Suppressor macrophage (primary cell): Measurements from ENCODE around the gene POLR2I.
"Not testable (repeated sequence)": the region's sequence is repeated elsewhere in the genome, so short reads cannot be mapped to it uniquely, and the experiment has no call there.

Source experiments
- DNase-seq, 4 experiments: peaks; one replicate each; pipeline ENCODE4 v3.0.0-alpha.2; 2020 to 2022
- total RNA-seq, 17 experiments: gene quantifications; one replicate each; lab custom pipeline; 2026; ENCODE audit warnings: mixed read lengths in 6 of 17, inconsistent platforms in 3 of 17; lab: John Stamatoyannopoulos, UW

Gene POLR2I
- total RNA-seq, result 3.3 to 15.6 (median 7.8) reads per million in 17 experiments

DNA sequence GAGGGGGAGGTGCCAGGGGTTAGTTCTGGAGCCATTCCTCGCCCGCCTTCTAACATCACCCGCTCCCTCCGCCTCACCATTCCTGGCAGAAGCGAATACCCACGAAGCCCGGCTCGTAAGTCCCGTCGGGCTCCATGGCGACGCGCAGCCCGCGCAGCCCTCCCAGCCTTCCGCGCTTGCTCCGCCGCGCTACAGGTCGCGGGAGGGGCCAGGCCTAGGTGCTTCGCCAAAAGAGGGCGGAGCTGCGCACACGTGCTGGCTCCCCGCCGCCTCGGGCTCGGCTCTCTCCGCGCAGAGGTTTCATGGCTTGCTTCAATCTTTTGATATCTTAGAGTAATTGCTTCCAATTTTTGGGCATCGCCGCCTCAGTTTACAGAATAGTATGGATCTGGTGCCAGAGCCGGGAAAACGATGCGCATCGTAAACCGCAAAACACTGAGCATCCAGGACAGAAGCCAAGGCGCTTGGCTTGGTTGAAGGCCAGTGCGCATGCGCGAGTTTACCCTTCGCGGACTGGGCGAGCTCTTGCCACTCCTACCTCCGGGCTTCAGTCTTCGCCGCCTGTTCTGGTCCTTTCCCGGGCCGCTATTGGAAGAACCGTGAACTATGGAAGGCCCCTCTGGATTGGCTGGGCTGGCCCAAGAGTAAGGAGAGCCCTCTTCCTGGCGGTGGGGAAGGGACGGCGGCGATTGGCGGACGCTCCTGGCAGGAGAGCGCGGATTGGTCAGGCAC, at the start of gene POLR2I:
Gene POLR2I, minus strand, starts transcription at position 155 of the 732 bp plus-strand sequence. Its CDS starts 19 bp downstream, at position 136.
- peak; percentile 99 to 100 (median 100) for DNase-seq

- no peak for DNase-seq
These were observed 49.1 kb upstream of the POLR2I start for GRCh38 chr19:36163813-36164212.

DNA sequence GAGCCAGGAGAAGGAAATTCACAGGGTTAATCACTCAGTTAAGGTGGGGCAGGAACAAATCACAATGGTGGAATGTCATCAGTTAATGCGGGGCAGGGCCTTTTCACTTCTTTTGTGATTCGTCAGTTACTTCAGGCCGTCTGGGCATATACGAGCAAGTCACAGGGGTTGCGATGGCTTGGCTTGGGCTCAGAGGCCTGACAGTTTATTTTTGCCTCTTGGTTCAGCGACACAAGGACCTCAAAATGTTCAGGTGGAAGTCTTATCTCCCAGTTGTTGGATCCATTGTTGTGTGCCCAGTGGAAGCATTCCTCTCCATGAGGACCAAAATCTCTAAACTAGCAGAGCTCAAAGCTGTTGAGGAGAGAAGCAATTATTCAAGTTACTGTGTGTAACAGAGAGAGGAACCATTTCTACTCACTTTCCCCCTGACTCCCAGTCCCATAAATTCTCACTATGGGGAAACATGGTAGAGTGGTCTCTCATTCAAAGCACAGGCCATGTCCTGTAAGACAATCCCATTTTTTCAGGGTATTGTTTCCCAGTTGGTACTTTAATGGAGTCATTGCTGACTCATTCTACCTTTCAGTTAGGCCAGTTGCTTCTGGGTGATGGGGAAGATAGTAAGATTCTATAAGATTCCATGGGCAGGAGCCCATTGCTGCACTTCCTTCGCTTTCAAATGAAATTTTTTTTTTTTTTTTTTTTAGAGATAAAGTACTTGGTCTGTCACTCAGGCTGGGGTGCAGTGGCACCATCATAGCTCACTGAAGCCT, 46.3 kb upstream of the POLR2I start:
- no peak for DNase-seq

GRCh38 chr19:36153126-36153525, 38.5 kb upstream of the POLR2I start:
- no peak for DNase-seq

DNA sequence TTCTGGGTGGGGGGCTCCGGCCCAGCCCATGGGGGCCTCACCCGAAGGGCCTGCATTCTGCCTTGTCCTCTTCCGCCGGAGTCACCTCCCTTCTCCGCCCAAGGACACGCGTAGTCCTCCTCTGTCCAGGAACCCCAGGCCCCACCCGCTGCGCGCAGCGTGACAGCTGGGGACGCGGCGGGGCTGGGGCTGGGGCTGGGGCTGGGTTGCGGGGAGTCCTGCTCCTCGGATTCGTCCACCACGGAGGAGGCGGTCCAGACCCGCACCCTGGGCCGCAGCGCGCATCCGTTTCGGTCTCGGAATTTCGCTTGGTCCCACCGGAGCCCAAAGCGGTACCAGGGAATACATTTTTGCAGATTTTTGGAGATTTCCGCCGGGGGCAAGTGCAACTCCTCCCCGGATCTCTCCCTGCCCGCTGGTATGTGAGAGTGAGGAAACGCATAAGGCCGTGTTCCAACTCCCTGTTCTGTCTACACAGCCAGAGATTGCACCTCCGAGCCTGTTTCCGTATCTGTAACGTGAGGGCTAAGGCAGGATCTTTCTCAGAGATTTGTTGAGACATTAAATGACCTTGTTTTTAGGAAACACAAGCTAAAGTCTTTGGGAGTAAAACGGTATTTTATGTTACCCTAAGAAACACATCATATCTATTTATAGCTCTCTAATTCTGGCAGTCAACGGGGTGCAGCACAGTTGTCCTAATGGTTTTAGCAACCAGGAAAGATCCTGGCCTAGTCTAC, 37.8 kb upstream of the POLR2I start, which contains the start of gene COX7A1:
Gene COX7A1, minus strand, starts transcription at position 96 of the 740 bp plus-strand sequence. Its CDS starts 40 bp downstream, at position 56.
- DNase-seq, result peak in 2 of 4 experiments; percentile 13 to 25

- DNase-seq, result no peak
These were observed 37.3 kb upstream of the POLR2I start for GRCh38 chr19:36152019-36152351.

DNA sequence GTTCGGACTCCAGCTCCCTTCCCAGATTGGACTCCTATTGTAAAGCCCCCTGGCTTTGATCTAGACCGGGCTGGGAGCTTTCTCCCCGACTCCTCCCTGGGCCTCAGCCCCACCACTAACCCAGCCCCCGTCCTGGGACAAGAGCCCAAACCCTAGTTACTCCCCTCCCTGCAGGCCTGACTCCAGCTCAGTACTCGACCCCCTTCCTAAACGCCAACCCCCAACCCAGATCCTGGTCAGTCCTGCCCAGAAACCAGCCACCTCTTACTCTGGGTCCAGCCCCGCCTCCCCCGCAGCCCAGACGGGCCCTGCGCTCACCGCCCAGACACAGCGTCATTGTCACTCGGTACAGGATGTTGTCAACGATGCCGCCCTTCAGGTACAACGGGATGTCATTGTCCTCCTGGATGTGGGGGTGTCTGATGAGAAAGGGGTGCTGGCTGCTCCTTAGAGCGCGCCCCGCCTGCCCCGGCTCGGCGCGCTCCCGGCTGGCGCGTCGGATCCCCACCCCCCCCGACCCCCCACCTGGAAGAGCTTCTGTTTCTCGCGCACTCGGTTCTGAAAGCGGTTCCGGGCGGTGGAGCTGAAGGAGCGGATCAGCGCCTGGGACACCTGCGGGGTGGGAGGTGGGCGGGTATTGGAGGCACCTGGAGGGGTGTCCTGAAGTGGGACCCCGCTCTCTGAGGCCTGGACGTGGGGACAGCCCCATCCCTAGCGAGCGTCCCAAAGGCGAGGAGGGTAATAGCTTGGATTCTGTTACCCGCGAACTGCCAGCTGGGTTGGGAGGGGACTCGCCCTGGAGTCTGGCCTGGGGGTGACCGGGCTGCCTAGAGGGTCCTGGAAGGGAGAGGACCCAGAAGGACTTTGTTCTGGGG, 36.7 kb upstream of the POLR2I start:
- no peak for DNase-seq

- DNase-seq, result no peak
These were observed 35.9 kb upstream of the POLR2I start for GRCh38 chr19:36150586-36150985.

- DNase-seq, result no peak
These were observed 35.2 kb upstream of the POLR2I start for GRCh38 chr19:36149673-36150406.

- no peak for DNase-seq
These were observed 29.9 kb upstream of the POLR2I start for GRCh38 chr19:36144624-36145023.

GRCh38 chr19:36142496-36142895, 27.8 kb upstream of the POLR2I start:
- DNase-seq, result no peak

GRCh38 chr19:36142046-36142445, 27.4 kb upstream of the POLR2I start:
- no peak for DNase-seq

GRCh38 chr19:36141039-36141927, 26.6 kb upstream of the POLR2I start:
- DNase-seq, result peak; percentile 85 to 93 (median 90)

- DNase-seq, result peak; percentile 17 to 44 (median 38)
These were observed 25.8 kb upstream of the POLR2I start for GRCh38 chr19:36140304-36141038.

GRCh38 chr19:36139473-36140303, 25.0 kb upstream of the POLR2I start, which contains the start of gene CAPNS1:
Gene CAPNS1, plus strand, starts transcription at chr19:36140066. Its CDS starts 946 bp downstream, at chr19:36141012.
- peak; percentile 98 to 99 (median 98) for DNase-seq

GRCh38 chr19:36139120-36139472, 24.4 kb upstream of the POLR2I start:
- DNase-seq, result no peak

DNA sequence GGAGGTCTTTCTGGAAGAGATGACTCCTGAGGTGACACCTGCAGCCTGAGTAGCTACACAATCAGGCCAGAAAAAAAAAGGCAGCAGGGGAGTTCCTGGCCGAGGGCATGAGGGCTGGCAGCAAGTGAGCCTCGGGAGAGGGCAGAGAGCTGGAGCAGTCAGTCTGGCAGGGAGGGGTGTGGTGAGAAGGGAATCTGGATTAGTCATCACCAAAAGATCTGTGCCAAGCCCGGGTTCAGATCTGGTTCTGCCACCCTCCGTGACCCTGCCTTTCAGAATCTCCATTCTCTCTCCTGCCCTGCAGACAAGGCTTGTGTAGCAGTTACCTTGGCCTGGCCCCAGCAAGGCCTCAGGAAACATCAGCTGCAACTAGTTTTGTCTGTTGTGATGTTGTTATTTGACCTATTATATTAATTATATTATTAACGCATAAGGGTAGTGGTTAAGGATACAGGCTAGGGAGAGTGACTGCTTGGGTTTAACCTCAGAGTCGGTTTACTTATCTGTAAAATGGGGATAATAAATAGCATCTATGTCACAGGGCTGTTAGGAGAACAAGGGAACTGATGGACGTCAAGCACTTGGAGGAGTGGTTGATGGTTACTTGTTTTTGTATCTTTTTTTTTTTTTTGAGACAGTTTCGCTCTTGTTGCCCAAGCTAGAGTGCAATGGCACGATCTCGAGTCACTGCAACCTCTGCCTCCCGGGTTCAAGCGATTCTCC, 22.4 kb upstream of the POLR2I start:
- peak in 3 of 4 experiments; percentile 28 to 39 (median 28) for DNase-seq

GRCh38 chr19:36134867-36135266, 20.2 kb upstream of the POLR2I start:
- not testable (repeated sequence) for DNase-seq
